Effector memory CD4-positive, alpha-beta T cell (primary cell): ENCODE results near the gene ZNF691.
"Not testable (repeated sequence)": the region's sequence is repeated elsewhere in the genome, so short reads cannot be mapped to it uniquely, and the experiment has no call there.

Source experiments
- DNase-seq, 3 donors: peaks; one replicate each; pipeline ENCODE4 v3.0.0-alpha.2; 2020
- H3K27ac ChIP-seq: 2 replicates; pipeline ENCODE4 v1.7.0; 2013; ENCODE audit warnings: mild to moderate bottlenecking, low read length, moderate library complexity; ENCODE audit not compliant: insufficient read depth, poor library complexity, severe bottlenecking
- H3K27me3 ChIP-seq: replicated peaks from 2 replicates; pipeline ENCODE4 v1.7.0; 2013; ENCODE audit warnings: mild to moderate bottlenecking, low read length; ENCODE audit not compliant: insufficient read depth, control insufficient read depth, poor library complexity, severe bottlenecking
- H3K36me3 ChIP-seq: 2 replicates; pipeline ENCODE4 v1.7.0; 2013; ENCODE audit warnings: mild to moderate bottlenecking, low read length, moderate library complexity; ENCODE audit not compliant: control insufficient read depth, insufficient read depth
- H3K4me1 ChIP-seq: 2 replicates; pipeline ENCODE4 v1.7.0; 2013; ENCODE audit warnings: low read length, mild to moderate bottlenecking; ENCODE audit not compliant: control insufficient read depth, insufficient read depth, poor library complexity, severe bottlenecking
- H3K4me3 ChIP-seq: 2 replicates; pipeline ENCODE4 v1.7.0; 2013; ENCODE audit warnings: low read length, low read depth, mild to moderate bottlenecking; ENCODE audit not compliant: insufficient read depth, poor library complexity, severe bottlenecking
- H3K9me3 ChIP-seq: 2 replicates; pipeline ENCODE4 v1.7.0; 2013; ENCODE audit warnings: mild to moderate bottlenecking, low read length, moderate library complexity; ENCODE audit not compliant: control insufficient read depth

ZNF691 gene

GRCh38 chr1:42853116-42853884, 6.9 kb downstream of the ZNF691 start:
- H3K4me1 ChIP-seq, result no peaks in the 10 kb centered on the region
- no peaks in the 10 kb centered on the region for H3K27me3 ChIP-seq
- no peak overlapping the region for H3K27ac ChIP-seq
- H3K36me3 ChIP-seq, result peaks cover 11% of the 10 kb centered on the region
- no peaks in the 10 kb centered on the region for H3K9me3 ChIP-seq
- DNase-seq, result no peak
- no peak overlapping the region for H3K4me3 ChIP-seq

GRCh38 chr1:42856554-42856953, 10.1 kb downstream of the ZNF691 start:
- H3K9me3 ChIP-seq, H3K4me1 ChIP-seq, H3K27me3 ChIP-seq, DNase-seq, H3K4me3 ChIP-seq, H3K27ac ChIP-seq, H3K36me3 ChIP-seq: not testable (repeated sequence)

GRCh38 chr1:42859366-42859765, 13.0 kb downstream of the ZNF691 start:
- not testable (repeated sequence) for H3K4me1 ChIP-seq, H3K27ac ChIP-seq, H3K9me3 ChIP-seq, DNase-seq, H3K27me3 ChIP-seq, H3K4me3 ChIP-seq, H3K36me3 ChIP-seq

GRCh38 chr1:42860339-42861013, 14.1 kb downstream of the ZNF691 start:
- Histone ChIP-seq H3K9me3 (peaks cover 3% of the 10 kb centered on the region), H3K36me3 (no peaks in the 10 kb centered on the region), H3K4me3 (no peak overlapping the region), H3K4me1 (no peaks in the 10 kb centered on the region), H3K27me3 (no peaks in the 10 kb centered on the region), H3K27ac (no peak overlapping the region)
- no peak for DNase-seq

GRCh38 chr1:42861014-42861399, 14.6 kb downstream of the ZNF691 start:
- no peaks in the 10 kb centered on the region for H3K36me3 ChIP-seq
- no peak overlapping the region for H3K4me3 ChIP-seq
- DNase-seq, result no peak
- H3K27me3 ChIP-seq, result no peaks in the 10 kb centered on the region
- H3K4me1 ChIP-seq, result no peaks in the 10 kb centered on the region
- peaks cover 3% of the 10 kb centered on the region for H3K9me3 ChIP-seq
- H3K27ac ChIP-seq, result no peak overlapping the region

GRCh38 chr1:42866549-42866948, 20.1 kb downstream of the ZNF691 start:
- DNase-seq, result no peak
- H3K9me3 ChIP-seq, result no peaks in the 10 kb centered on the region
- no peaks in the 10 kb centered on the region for H3K4me1 ChIP-seq
- H3K4me3 ChIP-seq, result no peak overlapping the region
- H3K27me3 ChIP-seq, result no peaks in the 10 kb centered on the region
- no peaks in the 10 kb centered on the region for H3K36me3 ChIP-seq
- no peak overlapping the region for H3K27ac ChIP-seq

GRCh38 chr1:42868466-42868865, 22.1 kb downstream of the ZNF691 start:
- H3K27ac ChIP-seq, DNase-seq, H3K36me3 ChIP-seq, H3K4me3 ChIP-seq, H3K9me3 ChIP-seq, H3K27me3 ChIP-seq, H3K4me1 ChIP-seq: not testable (repeated sequence)

GRCh38 chr1:42869254-42869653, 22.8 kb downstream of the ZNF691 start:
- H3K9me3 ChIP-seq, result not testable (repeated sequence)

GRCh38 chr1:42869751-42870150, 23.3 kb downstream of the ZNF691 start:
- not testable (repeated sequence) for H3K27ac ChIP-seq, H3K4me3 ChIP-seq, H3K9me3 ChIP-seq, H3K27me3 ChIP-seq, DNase-seq, H3K36me3 ChIP-seq, H3K4me1 ChIP-seq

More at GRCh38 chr1:42869254-42869653, 22.8 kb downstream of the ZNF691 start:
- DNase-seq, H3K27me3 ChIP-seq, H3K4me3 ChIP-seq, H3K4me1 ChIP-seq, H3K36me3 ChIP-seq, H3K27ac ChIP-seq: not testable (repeated sequence)

GRCh38 chr1:42873108-42873507, 26.7 kb downstream of the ZNF691 start:
- H3K36me3 ChIP-seq, DNase-seq, H3K4me3 ChIP-seq, H3K27ac ChIP-seq, H3K9me3 ChIP-seq, H3K4me1 ChIP-seq, H3K27me3 ChIP-seq: not testable (repeated sequence)
